ENCODE data around the gene TRABD2B. TPM values are rescaled to one million over a fixed set of nuclear protein-coding genes. Genes with fewer than 3 reads are reported as not detected.

The TRABD2B gene
- total RNA-seq, 1 experiment from 2014 or later: not detected

DNA sequence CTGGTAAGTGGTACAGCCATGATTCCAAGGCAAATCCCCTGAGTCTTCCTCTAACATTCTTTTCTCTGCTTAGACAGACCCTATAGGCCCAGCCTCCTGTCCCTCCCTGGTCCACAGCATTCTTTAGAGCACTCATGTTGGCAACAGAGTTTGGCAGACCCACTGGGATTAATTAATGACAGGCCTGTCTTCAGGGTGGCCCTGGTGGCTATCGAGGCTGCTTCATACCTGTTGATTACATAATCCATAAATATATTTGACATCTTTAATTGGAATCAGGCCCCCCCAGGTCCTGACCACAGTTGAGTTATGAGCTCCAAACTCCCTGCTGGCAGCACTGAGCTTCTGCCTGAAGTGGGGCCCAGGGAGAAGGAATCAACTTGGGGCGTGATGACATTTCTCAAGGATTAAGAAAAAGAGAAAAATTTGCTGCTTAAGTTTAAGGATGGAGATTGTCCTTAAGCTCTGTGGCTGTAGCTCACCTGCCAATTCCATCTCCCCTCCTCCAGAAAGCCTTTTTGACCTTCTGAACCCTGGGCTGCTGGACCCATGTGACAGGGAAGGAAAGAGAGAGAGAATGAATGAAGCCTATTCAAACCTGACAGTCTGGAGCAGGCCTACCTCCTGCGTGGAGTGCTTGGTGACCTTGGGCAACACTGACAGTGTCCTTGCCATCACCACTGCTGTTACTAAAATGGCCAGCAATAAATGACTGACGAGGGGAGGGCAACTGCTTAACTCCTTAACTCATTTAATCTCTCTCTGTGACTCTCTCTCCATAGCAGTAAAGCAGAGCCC lies 156.6 kb downstream of the TRABD2B start:
- peak; percentile 1 for DNase-seq (ENCODE audit: low read depth, low spot score)
- in situ Hi-C loops (cut with HindIII; ENCODE audit: low pct_unique_long_range_greater_than_20kb, low sequenced_read_pairs): no loop called here

DNA sequence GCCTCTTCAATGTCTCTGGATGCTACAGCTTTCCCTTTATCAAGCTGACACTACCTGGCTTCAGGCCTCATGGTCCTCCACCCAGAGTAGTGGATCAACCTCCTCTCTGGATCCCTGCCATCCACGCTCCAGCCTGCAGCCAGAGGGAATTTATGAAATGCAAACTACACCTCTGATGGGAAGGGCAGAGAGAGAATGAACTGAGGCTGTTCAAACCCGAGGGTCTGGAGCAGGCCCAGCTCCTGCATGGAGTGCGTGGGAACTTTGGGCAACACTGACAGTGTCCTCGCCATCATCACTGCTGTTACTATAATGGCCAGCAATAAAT lies 157.8 kb downstream of the TRABD2B start:
- in situ Hi-C loops (cut with HindIII; ENCODE audit: low pct_unique_long_range_greater_than_20kb, low sequenced_read_pairs): no loop called here
- no peak for DNase-seq (ENCODE audit: low read depth, low spot score)

DNA sequence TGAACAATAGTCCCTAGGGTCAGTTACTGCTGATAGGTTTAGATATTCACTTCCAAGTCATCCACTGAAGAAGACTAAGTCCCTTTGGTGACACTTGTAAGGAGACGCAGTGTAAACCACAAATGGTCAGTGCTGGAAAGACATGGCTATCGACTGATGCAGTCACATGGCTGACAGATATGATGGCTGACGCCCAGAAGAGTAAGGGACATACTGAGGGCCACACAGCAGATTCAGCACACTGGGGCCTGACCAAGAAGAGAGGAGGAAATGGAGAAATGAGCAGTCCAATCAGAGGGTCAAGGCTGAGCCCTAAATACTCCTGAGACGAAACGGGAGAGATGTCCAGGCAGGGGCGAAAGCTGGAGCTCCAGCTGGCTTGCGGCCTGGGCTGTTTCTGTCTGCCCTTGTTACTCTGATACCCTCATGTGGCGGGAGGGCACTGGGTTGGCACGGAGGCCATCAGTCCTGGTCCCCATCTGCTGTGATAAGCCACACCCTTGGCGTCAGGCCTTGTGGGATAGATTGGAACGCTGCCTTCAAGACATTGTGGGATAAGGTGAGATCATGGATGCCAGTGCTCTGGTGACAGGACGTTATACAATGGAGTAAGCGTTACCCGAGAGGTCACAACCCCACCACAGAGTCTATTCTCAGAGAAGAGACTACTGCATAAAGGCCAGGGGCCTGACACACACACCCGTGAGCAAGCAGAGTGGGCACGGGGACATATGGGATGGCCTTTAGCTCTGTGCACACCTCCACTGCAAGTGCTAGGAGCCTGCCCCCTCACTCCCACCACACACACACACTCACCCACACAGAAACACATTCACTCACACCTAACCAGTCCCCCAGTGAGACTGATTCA lies 158.4 kb downstream of the TRABD2B start:
- DNase-seq (ENCODE audit: low read depth, low spot score): no peak
- in situ Hi-C loops (cut with HindIII; ENCODE audit: low pct_unique_long_range_greater_than_20kb, low sequenced_read_pairs): no loop called here

DNA sequence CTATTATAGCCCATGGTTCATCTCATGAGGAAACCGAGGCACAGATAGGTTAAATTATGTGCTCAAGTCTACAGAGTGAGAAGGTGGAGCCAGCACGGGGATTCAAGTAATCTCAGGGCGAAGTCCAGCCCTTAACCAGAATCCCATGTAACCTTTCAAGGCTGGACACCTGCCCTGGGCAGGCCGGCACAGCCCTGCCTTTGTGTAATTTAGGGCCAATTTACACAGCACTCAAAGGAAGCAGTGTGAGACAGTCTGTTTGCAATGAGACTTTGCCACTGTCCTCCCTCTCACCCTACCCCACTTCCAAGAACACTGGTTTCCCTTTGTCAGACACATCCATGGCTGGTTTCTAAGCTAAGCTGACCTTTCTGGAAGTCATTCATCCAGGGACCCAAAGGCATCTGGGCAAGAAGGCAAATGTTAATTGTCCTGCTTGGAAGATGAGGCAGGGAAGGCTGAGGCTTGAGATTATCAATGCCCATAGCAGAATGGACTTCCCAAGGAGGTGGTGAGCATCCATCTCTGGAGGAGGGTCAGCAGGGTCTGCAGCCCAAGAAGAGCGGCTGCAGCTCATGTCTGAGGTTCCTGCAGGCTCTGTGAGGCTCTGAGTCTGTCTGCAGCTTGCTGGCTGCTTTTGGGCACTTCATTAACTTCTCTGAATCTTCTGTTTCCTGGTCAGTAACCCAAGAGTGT lies 159.2 kb downstream of the TRABD2B start:
- in situ Hi-C loops (cut with HindIII; ENCODE audit: low pct_unique_long_range_greater_than_20kb, low sequenced_read_pairs): no loop called here
- no peak for DNase-seq (ENCODE audit: low read depth, low spot score)

DNA sequence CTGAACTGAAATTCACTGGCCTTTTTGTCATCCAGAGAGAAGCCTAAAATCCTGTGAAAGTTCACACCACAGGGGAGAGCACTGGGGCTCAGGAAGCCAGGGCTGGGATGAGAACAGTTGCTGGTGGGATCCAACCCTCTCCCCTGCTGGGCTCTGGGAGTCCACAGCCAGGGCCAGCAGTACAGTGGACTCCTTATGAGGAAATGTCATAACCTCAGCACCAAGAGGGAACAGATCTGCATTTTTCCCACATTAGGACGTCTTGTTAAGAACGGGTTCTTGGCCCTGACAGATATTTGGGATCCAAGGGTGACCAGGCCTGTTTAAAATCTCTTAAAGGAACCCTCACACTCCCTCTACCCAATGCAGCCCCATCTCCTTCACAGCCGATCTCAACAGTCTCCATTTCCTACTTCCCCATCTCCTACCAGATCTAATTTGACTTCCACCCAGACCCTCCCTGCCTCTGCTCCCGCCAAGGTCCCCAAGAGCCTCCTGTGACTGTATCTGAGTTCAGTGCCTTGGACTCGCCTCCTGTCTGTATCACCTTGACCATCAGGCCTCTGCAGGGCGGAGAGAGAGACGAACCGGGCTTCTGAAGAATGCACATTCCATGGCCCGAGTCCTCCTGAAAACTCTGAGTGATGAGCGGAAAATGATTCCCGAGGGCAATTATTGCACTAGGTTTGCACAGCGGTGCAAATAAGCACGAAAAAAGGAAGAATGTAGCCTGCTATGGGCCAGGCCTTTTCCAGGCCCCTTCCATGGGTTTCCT lies 159.9 kb downstream of the TRABD2B start:
- no peak for DNase-seq (ENCODE audit: low read depth, low spot score)
- in situ Hi-C loops (cut with HindIII; ENCODE audit: low pct_unique_long_range_greater_than_20kb, low sequenced_read_pairs): no loop called here

DNA sequence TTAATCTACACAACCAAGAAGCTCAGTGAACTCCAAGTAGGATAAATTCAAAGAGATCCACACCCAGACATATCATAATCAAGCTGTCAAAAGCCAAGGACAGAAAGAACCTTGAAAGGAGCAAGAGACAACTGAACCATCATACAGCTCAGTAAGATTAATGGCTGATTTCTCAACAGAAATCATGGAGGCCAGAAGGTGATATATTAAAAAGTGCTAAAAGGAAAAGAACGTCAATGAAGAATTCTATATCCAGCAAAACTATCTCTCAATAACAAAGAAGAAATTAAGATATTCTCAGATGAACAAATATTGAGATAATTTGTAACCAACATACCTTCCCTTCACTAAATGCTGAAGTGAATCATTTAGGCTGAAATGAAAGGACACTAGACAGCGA lies 161.8 kb downstream of the TRABD2B start:
- no peak for DNase-seq (ENCODE audit: low read depth, low spot score)
- in situ Hi-C loops (cut with HindIII; ENCODE audit: low pct_unique_long_range_greater_than_20kb, low sequenced_read_pairs): no loop called here

DNA sequence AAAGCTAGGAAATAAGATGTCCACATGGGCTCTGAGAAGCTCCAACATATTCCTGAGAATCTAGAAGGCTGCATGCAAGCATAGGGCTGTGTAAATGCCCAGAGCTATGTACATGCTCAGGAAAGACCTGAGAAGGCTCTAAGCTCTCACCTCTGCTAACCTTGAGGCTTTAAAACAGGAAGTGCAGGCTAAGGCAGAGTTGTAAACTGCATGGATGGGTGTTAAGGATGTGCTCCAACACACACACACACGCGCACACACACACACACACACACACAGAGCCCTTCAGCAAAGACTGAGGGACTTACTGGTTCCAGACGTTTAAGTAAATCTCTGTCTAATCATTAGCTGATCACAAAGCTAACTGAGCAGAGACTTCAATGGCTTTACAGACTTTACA lies 162.9 kb downstream of the TRABD2B start:
- in situ Hi-C loops (cut with HindIII; ENCODE audit: low pct_unique_long_range_greater_than_20kb, low sequenced_read_pairs): no loop called here
- no peak for DNase-seq (ENCODE audit: low read depth, low spot score)

DNA sequence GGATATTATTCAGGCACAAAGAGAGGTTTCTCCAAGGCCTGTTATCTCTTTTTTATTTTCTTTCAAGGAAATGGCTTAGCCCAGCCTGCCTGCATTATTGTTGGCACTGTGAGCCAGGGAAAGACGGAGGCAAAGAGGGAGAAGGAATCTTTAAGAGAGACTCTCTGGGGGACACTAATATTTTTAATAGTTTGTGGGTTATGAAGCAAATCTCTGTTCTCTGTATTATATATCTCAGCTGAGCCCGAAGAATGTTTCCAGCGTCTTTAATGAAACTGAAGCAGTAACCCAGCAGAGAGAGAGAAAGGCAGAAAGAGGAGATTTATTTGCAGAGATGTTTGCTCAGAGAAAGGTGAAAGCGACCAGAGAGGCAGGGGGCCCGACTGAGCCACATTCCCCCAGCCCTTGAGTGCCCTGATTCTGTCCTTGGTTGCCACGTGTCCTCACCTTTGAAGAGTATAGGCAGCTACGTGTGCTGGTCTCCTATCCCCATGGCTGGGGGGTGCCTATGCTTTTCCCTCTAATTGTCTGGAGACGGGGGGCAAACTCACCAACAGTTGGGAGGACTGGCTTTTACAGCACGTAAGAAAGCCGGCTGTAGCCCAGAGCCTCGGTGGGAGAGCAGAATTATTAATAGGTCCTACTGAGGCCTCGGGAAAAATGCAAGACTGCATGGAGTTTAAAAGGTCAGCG lies 166.4 kb downstream of the TRABD2B start:
- in situ Hi-C loops (cut with HindIII; ENCODE audit: low pct_unique_long_range_greater_than_20kb, low sequenced_read_pairs): no loop called here

DNA sequence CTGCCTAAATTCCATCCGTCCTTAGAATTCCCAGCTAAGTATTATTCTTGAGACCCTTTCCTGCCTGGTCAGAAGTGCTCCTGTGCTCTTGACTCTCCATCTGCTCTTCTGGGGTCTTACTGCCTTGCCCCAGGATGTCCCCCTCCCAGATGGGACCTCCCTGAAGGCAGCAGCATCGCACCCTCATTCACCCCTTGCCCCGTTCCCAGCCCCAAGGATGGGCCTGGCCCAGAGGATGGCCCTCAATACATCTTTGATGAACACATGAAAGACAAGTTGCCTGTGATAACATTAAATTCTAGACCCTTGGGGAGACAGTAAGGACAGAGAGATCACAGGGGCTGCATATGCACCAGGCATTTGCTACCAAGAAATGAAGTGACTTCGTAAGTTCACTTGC lies 167.2 kb downstream of the TRABD2B start:
- DNase-seq (ENCODE audit: low read depth, low spot score): no peak
- in situ Hi-C loops (cut with HindIII; ENCODE audit: low pct_unique_long_range_greater_than_20kb, low sequenced_read_pairs): no loop called here

More for the DNA sequence above, 166.4 kb downstream of the TRABD2B start:
- DNase-seq (ENCODE audit: low read depth, low spot score): no peak

DNA sequence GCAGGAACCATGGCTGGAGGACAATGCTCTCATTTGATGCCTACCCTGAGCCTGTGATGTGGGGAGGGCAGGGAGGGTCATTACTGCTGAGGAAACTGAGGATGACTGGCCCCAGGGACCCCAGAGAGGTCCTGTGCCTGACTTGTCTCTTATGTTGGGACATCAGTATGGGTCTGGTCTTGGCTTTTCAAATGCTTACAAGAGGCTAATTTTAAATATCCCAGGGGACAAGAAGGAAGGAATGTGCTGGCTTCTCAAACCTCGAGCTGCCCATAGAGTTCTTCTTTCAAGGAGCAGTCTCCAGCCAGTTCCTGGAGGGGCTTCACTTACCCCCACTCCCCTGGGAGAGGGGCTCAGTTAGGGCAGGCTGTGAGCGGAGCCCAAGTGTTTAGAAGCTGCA lies 168.2 kb downstream of the TRABD2B start:
- in situ Hi-C loops (cut with HindIII; ENCODE audit: low pct_unique_long_range_greater_than_20kb, low sequenced_read_pairs): no loop called here
- DNase-seq (ENCODE audit: low read depth, low spot score): no peak

DNA sequence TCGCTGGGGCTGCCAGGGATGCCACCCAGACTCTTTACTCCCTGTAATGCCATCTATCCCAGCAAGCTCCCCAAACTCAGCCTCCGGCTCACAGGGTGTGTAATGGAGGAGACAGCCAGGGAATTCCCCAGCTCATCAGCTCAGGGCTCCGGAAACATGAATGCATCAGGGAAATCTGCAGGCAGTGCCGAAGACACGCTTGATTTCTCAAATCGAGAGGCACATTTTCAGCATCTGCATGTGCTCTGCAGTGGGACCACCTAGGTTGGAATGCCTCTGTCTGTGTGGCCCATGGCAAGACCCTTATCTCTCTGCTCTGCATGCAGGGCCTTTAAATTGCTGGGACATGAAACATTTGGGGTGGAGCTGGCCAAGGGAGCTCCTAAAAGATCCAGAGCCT lies 170.1 kb downstream of the TRABD2B start:
- in situ Hi-C loops (cut with HindIII; ENCODE audit: low pct_unique_long_range_greater_than_20kb, low sequenced_read_pairs): no loop called here

DNA sequence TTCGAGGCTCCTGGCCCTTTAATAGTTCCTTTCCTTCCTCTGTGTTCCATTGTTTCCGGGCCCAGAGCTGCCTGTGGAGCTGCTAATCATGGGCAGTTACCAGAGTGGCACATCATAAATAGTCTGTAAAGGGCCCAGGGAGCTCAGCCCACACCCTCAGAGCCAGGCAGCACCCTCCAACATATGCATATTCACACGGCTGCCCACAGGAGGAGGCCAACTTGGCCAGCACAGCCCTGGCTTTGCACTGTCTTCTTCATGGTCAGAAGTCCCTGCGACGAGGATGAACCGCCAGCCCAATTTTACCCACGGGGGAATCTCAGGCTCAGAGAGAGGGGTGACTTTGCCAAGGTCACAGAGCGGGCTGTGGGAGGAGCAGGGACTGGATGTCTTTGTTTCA lies 172.5 kb downstream of the TRABD2B start:
- in situ Hi-C loops (cut with HindIII; ENCODE audit: low pct_unique_long_range_greater_than_20kb, low sequenced_read_pairs): no loop called here
- DNase-seq (ENCODE audit: low read depth, low spot score): no peak

More for the DNA sequence above, 170.1 kb downstream of the TRABD2B start:
- no peak for DNase-seq (ENCODE audit: low read depth, low spot score)

DNA sequence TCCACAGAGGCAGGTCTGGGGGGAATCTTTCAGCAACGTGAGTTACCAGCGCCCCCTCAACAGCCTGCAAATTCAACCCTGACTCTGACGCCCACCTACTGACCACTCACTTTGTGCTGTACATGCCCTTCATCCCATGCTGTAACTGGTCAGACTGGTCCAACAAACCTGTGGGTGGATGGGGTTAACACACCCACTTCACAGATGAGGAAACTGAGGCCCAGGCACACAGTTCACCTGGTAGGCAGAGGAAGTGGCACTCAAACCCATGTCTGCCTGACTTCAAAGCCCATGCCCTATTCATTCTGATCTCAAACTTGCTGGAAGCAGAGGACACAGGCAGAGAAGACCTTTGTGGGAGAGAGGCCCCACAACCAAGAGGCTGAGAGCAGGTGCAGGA lies 172.9 kb downstream of the TRABD2B start:
- in situ Hi-C loops (cut with HindIII; ENCODE audit: low pct_unique_long_range_greater_than_20kb, low sequenced_read_pairs): no loop called here
- no peak for DNase-seq (ENCODE audit: low read depth, low spot score)

DNA sequence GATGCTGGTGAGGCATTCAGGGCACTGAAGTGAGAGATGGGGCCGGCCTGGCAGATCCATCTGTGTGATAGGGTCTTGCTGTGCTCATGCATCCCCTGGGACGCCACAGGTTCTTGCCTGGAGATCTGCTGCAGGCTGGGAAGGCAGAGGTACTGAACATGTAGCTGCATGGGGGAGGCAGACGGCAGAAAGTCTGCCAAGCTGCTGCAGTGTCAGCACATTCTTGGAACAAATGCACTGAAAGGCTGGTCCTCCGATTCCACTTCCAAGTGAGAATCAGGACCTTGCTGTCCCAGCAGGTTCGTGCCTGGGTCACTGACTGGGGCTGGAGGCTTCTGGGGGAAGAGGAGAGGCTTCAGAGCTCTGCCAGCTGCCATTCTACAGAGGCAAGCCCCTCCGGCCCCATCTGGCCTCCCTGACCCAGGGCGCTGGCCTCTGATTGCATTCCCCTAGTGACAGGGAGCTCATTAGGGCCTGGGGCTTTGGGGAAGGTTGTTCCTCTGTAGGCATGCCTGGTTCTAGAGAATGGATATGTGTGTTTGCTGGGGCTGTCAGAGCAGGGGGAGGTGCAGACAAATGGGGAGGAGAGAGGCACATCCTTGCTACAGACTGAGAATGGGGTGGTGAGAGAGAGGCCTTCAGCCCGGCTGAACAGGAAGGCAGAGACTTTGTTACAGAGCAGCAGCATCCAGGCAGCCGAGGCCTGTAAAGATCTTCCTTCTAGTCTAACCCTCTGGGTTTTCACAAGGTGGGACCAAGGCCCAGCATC lies 174.0 kb downstream of the TRABD2B start:
- in situ Hi-C loops (cut with HindIII; ENCODE audit: low pct_unique_long_range_greater_than_20kb, low sequenced_read_pairs): no loop called here
- DNase-seq (ENCODE audit: low read depth, low spot score): no peak

DNA sequence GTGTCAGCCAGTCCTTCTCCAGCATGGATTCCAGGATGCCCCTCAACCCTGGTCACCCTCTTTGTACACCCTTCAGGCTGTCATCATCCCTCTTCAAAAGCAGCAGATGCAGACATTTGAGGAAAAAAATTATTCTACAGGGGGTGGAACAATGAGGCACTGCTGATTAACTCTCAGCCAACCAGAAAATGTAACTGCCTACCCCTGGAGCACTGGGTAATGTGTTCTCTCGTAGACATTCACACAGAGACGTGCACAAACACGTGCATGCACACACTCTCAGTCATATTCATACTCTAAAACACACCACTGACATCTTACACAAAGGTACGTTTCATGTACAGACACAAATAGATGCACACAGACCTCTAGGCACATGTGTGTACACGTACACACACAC lies 175.4 kb downstream of the TRABD2B start:
- in situ Hi-C loops (cut with HindIII; ENCODE audit: low pct_unique_long_range_greater_than_20kb, low sequenced_read_pairs): no loop called here
- DNase-seq (ENCODE audit: low read depth, low spot score): no peak

DNA sequence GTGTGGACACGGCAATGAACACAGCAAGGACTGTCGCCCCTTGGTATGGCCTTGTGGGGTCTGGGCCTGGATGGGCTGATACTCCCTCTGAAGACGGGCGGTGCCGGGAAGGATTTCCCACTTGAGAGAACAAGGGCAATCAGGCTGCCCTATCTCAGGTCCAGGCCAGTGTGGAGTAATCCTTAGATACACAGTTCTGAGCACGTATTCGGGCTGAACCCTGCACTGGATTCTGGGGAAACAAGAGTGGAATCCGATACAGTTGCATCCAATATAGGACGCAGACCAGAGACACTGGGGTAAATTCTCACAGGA lies 177.7 kb downstream of the TRABD2B start:
- in situ Hi-C loops (cut with HindIII; ENCODE audit: low pct_unique_long_range_greater_than_20kb, low sequenced_read_pairs): no loop called here
- DNase-seq (ENCODE audit: low read depth, low spot score): no peak

Data from SK-MEL-5 (cell line).